Activated T-cell treated with anti-CD3 and anti-CD28 coated beads for 4 hours (primary cell): ENCODE results near the gene KDM1A.

ENCODE experiments used
- DNase-seq: peaks from one replicate; pipeline ENCODE4 v3.0.0-alpha.2; 2020

Gene KDM1A

GRCh38 chr1:23079025-23079424 lies 59.8 kb downstream of the KDM1A start:
- no peak for DNase-seq

GRCh38 chr1:23080885-23081284 lies 61.6 kb downstream of the KDM1A start:
- no peak for DNase-seq

GRCh38 chr1:23081376-23081775 lies 62.1 kb downstream of the KDM1A start:
- no peak for DNase-seq

- DNase-seq: no peak
Measured at GRCh38 chr1:23083714-23084480, 64.6 kb downstream of the KDM1A start.

- no peak for DNase-seq
Measured at GRCh38 chr1:23084880-23085279, 65.6 kb downstream of the KDM1A start.

GRCh38 chr1:23085696-23086095 lies 66.4 kb downstream of the KDM1A start:
- DNase-seq: no peak

- DNase-seq: no peak
Measured at GRCh38 chr1:23088027-23088426, 68.8 kb downstream of the KDM1A start.

- no peak for DNase-seq
Measured at GRCh38 chr1:23090056-23090455, 70.8 kb downstream of the KDM1A start.

GRCh38 chr1:23091545-23091944 lies 72.3 kb downstream of the KDM1A start:
- DNase-seq: no peak

GRCh38 chr1:23092447-23092846 lies 73.2 kb downstream of the KDM1A start:
- DNase-seq: no peak

- DNase-seq: no peak
Measured at GRCh38 chr1:23097316-23097715, 78.0 kb downstream of the KDM1A start.

- peak; percentile 54 for DNase-seq
Measured at GRCh38 chr1:23098463-23099170, 79.3 kb downstream of the KDM1A start.

GRCh38 chr1:23099171-23099536 lies 79.9 kb downstream of the KDM1A start:
- DNase-seq: no peak

- DNase-seq: no peak
Measured at GRCh38 chr1:23100074-23100748, 80.9 kb downstream of the KDM1A start.

GRCh38 chr1:23101101-23101827 lies 82.0 kb downstream of the KDM1A start:
- no peak for DNase-seq

- no peak for DNase-seq
Measured at GRCh38 chr1:23101887-23102286, 82.6 kb downstream of the KDM1A start.

- no peak for DNase-seq
Measured at GRCh38 chr1:23102289-23102688, 83.0 kb downstream of the KDM1A start.

- peak; percentile 33 for DNase-seq
Measured at GRCh38 chr1:23103001-23103889, 84.0 kb downstream of the KDM1A start.

GRCh38 chr1:23108918-23109533 lies 89.8 kb downstream of the KDM1A start:
- no peak for DNase-seq

GRCh38 chr1:23110391-23110790 lies 91.1 kb downstream of the KDM1A start:
- DNase-seq: no peak
